ENCODE results near the gene POLR2L. TPM values are rescaled to one million over a fixed set of nuclear protein-coding genes. Genes with fewer than 3 reads are reported as not detected.

The POLR2L gene
- total and polyA plus RNA-seq, 10 donors, result 24.6 to 131 (median 66.2) TPM

DNA sequence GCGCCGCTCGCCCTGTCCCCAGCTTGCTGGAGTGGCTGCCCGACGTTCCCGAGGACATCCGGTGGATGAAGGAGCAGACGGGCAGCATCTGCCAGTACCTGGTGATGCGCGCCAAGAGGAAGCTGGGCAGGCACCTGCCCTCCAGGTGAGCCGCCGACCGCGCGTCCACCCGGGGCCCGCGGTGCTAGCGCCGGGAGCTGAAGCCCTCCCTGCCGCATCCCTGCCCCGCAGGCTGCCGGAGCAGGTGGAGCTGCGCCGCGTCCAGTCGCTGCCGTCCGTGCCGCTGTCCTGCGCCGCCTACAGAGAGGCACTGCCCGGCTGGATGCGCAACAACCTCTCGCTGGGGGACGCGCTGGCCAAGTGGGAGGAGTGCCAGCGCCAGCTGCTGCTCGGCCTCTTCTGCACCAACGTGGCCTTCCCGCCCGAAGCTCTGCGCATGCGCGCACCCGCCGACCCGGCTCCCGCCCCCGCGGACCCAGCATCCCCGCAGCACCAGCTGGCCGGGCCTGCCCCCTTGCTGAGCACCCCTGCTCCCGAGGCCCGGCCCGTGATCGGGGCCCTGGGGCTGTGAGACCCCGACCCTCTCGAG is 17.9 kb downstream of the POLR2L start:
- TF ChIP-seq POLR2AphosphoS5 (IDR thresholded peaks at IDR 0.05) (peak in 2 of 3 donors; percentile 6 to 22), CTCF (IDR thresholded peaks at IDR 0.05 in 8 of 11, conservative IDR thresholded peaks at IDR 0.05 in 3 of 11) (no peak)
- Histone ChIP-seq H3K27ac (no peak overlapping the region), H3K36me3 (peaks cover 0 to 49% (median 34%) of the 10 kb centered on the region in 6 donors), H3K27me3 (replicated peaks in 1 of 7) (peaks cover 0 to 28% (median 7%) of the 10 kb centered on the region in 7 donors), H3K9me3 (no peaks in the 10 kb centered on the region), H3K4me1 (peaks cover 42 to 93% (median 73%) of the 10 kb centered on the region in 6 donors), H3K4me3 (no peak overlapping the region)
- 86 to 96% (median 92%) methylated on average over 34 to 59 of the region's 59 CpGs for WGBS, 5 donors
- intact Hi-C loops (cut with DNase I; ENCODE audit: low total_unique reads), result no loop called here
- peak; percentile 80 for DNase-seq

DNA sequence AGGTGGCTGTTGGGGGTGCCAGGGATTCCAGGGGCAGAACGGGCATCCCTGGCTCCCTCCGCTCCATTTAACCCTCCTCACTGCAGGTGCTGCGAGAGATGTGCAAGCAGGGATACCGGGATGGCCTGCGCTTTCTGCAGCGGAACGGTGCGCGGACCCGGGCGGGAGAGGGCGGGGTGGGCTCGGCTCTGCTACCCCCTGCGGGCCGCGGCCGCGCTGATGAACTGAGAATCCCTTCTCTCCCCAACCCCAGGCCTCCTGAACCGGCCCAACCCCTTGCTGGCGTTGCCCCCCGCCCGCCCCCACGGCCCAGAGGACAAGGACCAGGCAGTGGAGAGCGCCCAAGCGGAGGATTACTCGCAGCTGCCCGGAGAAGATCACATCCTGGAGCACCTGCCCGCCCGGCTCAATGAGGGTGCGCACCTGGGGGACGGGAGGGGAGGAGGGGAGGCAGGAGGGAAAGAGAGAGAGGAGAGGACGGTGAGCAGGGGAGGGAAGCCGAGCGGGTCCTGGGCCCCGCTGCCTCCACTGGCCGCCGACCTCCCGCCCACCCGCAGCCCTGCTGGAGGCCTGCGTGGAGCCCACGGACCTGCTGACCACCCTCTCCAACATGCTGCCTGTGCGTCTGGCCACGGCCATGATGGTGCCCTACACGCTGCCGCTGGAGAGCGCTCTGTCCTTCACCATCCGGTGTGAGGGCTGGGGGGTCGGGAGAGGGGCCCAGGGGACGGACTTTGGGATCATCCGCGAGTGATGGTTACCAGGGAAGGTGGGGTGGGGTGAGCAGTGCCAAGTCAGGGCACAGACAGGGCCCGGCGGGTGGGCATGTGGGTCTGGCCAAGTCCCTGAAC is 18.7 kb downstream of the POLR2L start:
- Histone ChIP-seq H3K4me3 (no peak overlapping the region), H3K36me3 (peaks cover 0 to 49% (median 34%) of the 10 kb centered on the region in 6 donors), H3K27ac (no peak overlapping the region), H3K27me3 (replicated peaks in 1 of 7) (peaks cover 0 to 20% (median 0%) of the 10 kb centered on the region in 7 donors), H3K4me1 (peaks cover 35 to 91% (median 71%) of the 10 kb centered on the region in 6 donors), H3K9me3 (no peaks in the 10 kb centered on the region)
- 86 to 96% (median 93%) methylated on average over 34 to 53 of the region's 53 CpGs for WGBS, 5 donors
- TF ChIP-seq POLR2A (IDR thresholded peaks at IDR 0.05) (no peak), POLR2AphosphoS5 (IDR thresholded peaks at IDR 0.05) (peak in 2 of 3 donors; percentile 1 to 45), CTCF (IDR thresholded peaks at IDR 0.05 in 8 of 11, conservative IDR thresholded peaks at IDR 0.05 in 3 of 11) (no peak)
- intact Hi-C loops (cut with DNase I; ENCODE audit: low total_unique reads), result no loop called here
- peak; percentile 77 for DNase-seq

DNA sequence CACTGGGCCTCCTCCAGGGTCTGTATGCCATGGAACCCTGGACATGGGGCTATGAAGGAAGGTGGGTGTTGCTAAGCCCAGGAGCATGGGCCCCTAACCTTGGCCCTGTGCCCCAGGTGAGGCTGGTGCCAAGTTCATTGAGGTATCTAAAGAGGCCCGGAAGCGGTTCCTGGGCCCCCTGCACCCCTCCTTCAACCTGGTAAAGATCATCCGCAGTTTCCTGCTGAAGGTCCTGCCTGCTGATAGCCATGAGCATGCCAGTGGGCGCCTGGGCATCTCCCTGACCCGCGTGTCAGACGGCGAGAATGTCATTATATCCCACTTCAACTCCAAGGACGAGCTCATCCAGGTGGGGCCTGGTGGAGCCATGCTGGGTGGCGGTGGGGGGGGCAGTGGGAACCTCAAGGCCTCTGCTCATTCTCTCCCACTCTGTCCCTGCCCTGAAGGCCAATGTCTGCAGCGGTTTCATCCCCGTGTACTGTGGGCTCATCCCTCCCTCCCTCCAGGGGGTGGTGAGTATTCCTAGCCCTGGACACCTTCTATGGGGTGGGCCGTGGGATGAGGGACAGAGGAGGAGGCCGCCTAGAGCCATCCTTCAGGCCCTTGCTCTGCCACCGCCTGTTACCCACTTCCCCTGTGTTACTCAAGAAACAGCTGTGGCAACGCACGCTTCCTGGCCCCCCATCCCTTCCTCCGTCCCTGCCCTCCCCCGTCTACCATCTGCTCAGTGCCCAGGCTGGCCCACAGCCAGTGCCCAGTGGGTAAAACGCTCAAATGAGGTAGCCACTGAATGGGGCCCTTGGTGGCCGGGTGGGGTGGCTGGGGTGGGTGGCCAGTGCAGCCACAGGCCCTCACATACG is 20.6 kb downstream of the POLR2L start:
- TF ChIP-seq CTCF (IDR thresholded peaks at IDR 0.05 in 8 of 11, conservative IDR thresholded peaks at IDR 0.05 in 3 of 11) (no peak), POLR2AphosphoS5 (IDR thresholded peaks at IDR 0.05) (peak in 2 of 3 donors; percentile 38 to 57)
- peaks cover 21 to 78% (median 57%) of the 10 kb centered on the region in 6 donors for H3K4me1 ChIP-seq
- no peaks in the 10 kb centered on the region for H3K9me3 ChIP-seq
- H3K36me3 ChIP-seq, result peaks cover 0 to 49% (median 34%) of the 10 kb centered on the region in 6 donors
- peak overlapping the region; percentile 35 to 100 (median 98) for H3K27ac ChIP-seq
- DNase-seq, result no peak
- 38 to 64% (median 46%) methylated on average over 12 to 22 of the region's 22 CpGs for WGBS, 5 donors
- intact Hi-C loops (cut with DNase I; ENCODE audit: low total_unique reads), result no loop called here
- peaks cover 0 to 1% (median 0%) of the 10 kb centered on the region in 7 donors for H3K27me3 ChIP-seq (replicated peaks in 1 of 7)
- peak overlapping the region in 6 of 8 donors; percentile 74 to 97 (median 84) for H3K4me3 ChIP-seq

All from spleen (tissue), 11 donors.